Ovary (tissue), 9 donors: Measurements from ENCODE around the gene CCDC187. TPM values are rescaled to one million over a fixed set of nuclear protein-coding genes. Genes with fewer than 3 reads are reported as not detected.

ENCODE experiments used
- DNase-seq, 5 donors: peaks; one replicate each; pipeline ENCODE4 v3.0.0-alpha.2; 2019 to 2020
- H3K27ac ChIP-seq, 2 donors: fragments of 200-600 bp; one replicate each; pipeline versions ENCODE4 v1.5.1 to v1.8.0; 2019 to 2022
- H3K27me3 ChIP-seq: fragments of 200-600 bp; one replicate; pipeline ENCODE4 v1.8.0; 2022
- H3K36me3 ChIP-seq: fragments of 200-600 bp; sonication (generic); one replicate; pipeline ENCODE4 v1.5.1; 2019
- H3K4me1 ChIP-seq: one replicate; pipeline ENCODE4 v1.8.1; 2013; ENCODE audit warnings: mild to moderate bottlenecking, moderate library complexity; ENCODE audit not compliant: insufficient read depth
- H3K4me3 ChIP-seq: fragments of 200-600 bp; sonication (generic); one replicate; pipeline ENCODE4 v1.5.1; 2017
- H3K9me3 ChIP-seq, 2 donors: fragments of 200-600 bp in 1 of 2; sonication (generic) in 1 of 2; one replicate each; pipeline versions ENCODE4 v1.5.1 to v1.8.1; 2013 to 2019; ENCODE audit warnings: mild to moderate bottlenecking in 1 of 2, moderate library complexity in 1 of 2
- CTCF ChIP-seq, 3 donors: fragments of 450-650 bp in 2 of 3; fragments of 200-600 bp in 1 of 3; IDR thresholded peaks; one replicate each; pipeline versions ENCODE4 v1.5.1 to v1.8.0; 2016 to 2022; ENCODE audit warnings: antibody characterized with exemption in 3 of 3, mild to moderate bottlenecking in 1 of 3
- EP300 ChIP-seq: sonication (generic); formaldehyde crosslinking; IDR thresholded peaks from one replicate; pipeline ENCODE4 v1.6.1; 2017; ENCODE audit warnings: antibody characterized with exemption
- POLR2A ChIP-seq: fragments of 450-650 bp; IDR thresholded peaks from one replicate; pipeline ENCODE4 v1.6.1; 2017; ENCODE audit warnings: antibody characterized with exemption, mild to moderate bottlenecking, moderate library complexity
- WGBS, 3 donors: extraction: QIAGEN DNeasy Blood & Tissue Kit in 1 of 3; methylation state at CpG; one replicate each; pipeline versions ENCODE4 v1.1.5 to v1.1.7; 2013 to 2017; 5-methylcytosine and 5-hydroxymethylcytosine counted together
- intact Hi-C, 4 donors: fragments of 100-400 bp; cut with DNase I; formaldehyde crosslinking; loops; one replicate each; pipeline versions ENCODE4 v1.11.0 to v1.15.1; 2022 to 2023
- polyA plus RNA-seq, 2 donors: library from polyadenylated mRNA; stranded (reverse); fragments of 200-250 nt in 1 of 2; fragments of 350-450 nt in 1 of 2; fragmentation: Illumina TruSeq in 1 of 2; extraction: RNeasy Lipid Tissue Mini Kit (QIAGEN cat#74804) in 1 of 2; gene quantifications; one replicate each; pipeline ENCODE4 v1.2.3, GENCODE V29; 2013 to 2014
- total RNA-seq, 7 donors: library from RNA; depleted of rRNA in 2 of 7; stranded (reverse); fragments of >200 nt in 2 of 7; fragmentation: NEBNext Ultra II Directional in 3 of 7; extraction: Animal tissue kit (Norgen Biotek cat#: 25700) in 3 of 7; gene quantifications; one replicate each; pipeline versions ENCODE4 v1.1.0 to v1.2.4, GENCODE V29; 2016 to 2023
- donor health status: DM: no; HTN: no; CAD: no; lungs with moderate emphysema.
- donor health status: DM: no; HTN: no; CAD: no.
- donor health status: Bipolar disorder and iron deficiency.
- donor health status: DM: yes; HTN: yes; CAD: no.
- donor health status: DM: no; HTN: no; CAD: no.
- donor health status: DM: yes; HTN: yes; CAD: no.

Gene CCDC187
- total and polyA plus RNA-seq, 9 donors, result 0.02 to 15.7 (median 0.74) TPM; not detected in 1

- Histone ChIP-seq H3K9me3 (no peaks in the 10 kb centered on the region), H3K4me1 (no peaks in the 10 kb centered on the region), H3K36me3 (no peaks in the 10 kb centered on the region), H3K27me3 (peaks cover 10% of the 10 kb centered on the region), H3K27ac (no peak overlapping the region), H3K4me3 (no peak overlapping the region)
- 14 to 19% (median 16%) methylated on average over 27 to 33 of the region's 33 CpGs for WGBS, 3 donors
- intact Hi-C loops, result no loop called here
- TF ChIP-seq EP300, result no peak
- no peak for TF ChIP-seq CTCF (IDR thresholded peaks at IDR 0.05)
- no peak for TF ChIP-seq POLR2A
- DNase-seq, result no peak
These were observed 100.3 kb downstream of the CCDC187 start for GRCh38 chr9:136203408-136204144.

GRCh38 chr9:136202454-136203407, 101.2 kb downstream of the CCDC187 start:
- 6 to 11% (median 7%) methylated on average over 53 to 99 of the region's 99 CpGs for WGBS, 3 donors
- no peaks in the 10 kb centered on the region for H3K9me3 ChIP-seq
- intact Hi-C loops, result no loop called here
- H3K27me3 ChIP-seq, result peaks cover 10% of the 10 kb centered on the region
- no peak for TF ChIP-seq EP300
- TF ChIP-seq POLR2A, result no peak
- no peak for TF ChIP-seq CTCF (IDR thresholded peaks at IDR 0.05)
- no peak overlapping the region for H3K4me3 ChIP-seq
- no peaks in the 10 kb centered on the region for H3K4me1 ChIP-seq
- no peaks in the 10 kb centered on the region for H3K36me3 ChIP-seq
- no peak for DNase-seq
- no peak overlapping the region for H3K27ac ChIP-seq

- Histone ChIP-seq H3K4me1 (no peaks in the 10 kb centered on the region), H3K9me3 (no peaks in the 10 kb centered on the region), H3K27ac (no peak overlapping the region), H3K27me3 (peaks cover 10% of the 10 kb centered on the region), H3K4me3 (no peak overlapping the region), H3K36me3 (no peaks in the 10 kb centered on the region)
- WGBS, 3 donors, result 3 to 6% (median 4%) methylated on average over 62 to 85 of the region's 85 CpGs
- intact Hi-C loops, result no loop called here
- TF ChIP-seq EP300, result no peak
- no peak for TF ChIP-seq POLR2A
- no peak for TF ChIP-seq CTCF (IDR thresholded peaks at IDR 0.05)
- peak in 2 of 5 donors; percentile 52 to 63 for DNase-seq
These were observed 102.1 kb downstream of the CCDC187 start for GRCh38 chr9:136201609-136202453.

GRCh38 chr9:136201174-136201573, 102.7 kb downstream of the CCDC187 start:
- 48 to 56% (median 53%) methylated on average over 13 of the region's 13 CpGs for WGBS, 3 donors
- Histone ChIP-seq H3K4me1 (no peaks in the 10 kb centered on the region), H3K27me3 (peaks cover 10% of the 10 kb centered on the region)

More at GRCh38 chr9:136201174-136201573, 102.7 kb downstream of the CCDC187 start:
- no peak overlapping the region for H3K4me3 ChIP-seq
- intact Hi-C loops, result no loop called here
- H3K9me3 ChIP-seq, result no peaks in the 10 kb centered on the region
- H3K36me3 ChIP-seq, result no peaks in the 10 kb centered on the region
- TF ChIP-seq POLR2A (no peak), EP300 (no peak), CTCF (IDR thresholded peaks at IDR 0.05) (no peak)
- no peak for DNase-seq
- no peak overlapping the region for H3K27ac ChIP-seq
